ENCODE measurements around the gene AGBL1. TPM values are rescaled to one million over a fixed set of nuclear protein-coding genes. Genes with fewer than 3 reads are reported as not detected.

AGBL1 gene
- total and polyA plus RNA-seq, 4 donors = not detected

DNA sequence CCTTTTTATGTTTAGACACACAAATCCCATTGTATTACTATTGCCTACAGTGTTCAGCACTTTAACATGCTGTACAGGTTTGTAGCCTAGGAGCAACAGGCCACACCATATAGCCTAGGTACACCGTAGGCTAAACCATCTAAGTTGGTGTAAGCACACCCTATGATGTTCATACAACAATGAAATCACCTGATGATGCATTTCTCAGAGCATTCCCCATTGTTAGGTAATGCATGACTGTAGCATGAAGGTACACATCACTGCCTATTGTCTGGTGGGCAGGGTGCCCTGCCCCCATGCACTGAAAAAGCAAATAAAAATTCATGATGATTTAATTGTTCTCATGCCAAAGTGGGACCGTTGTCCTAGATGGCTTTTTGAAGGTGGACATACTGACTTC lies 183.6 kb downstream of the AGBL1 start:
- Histone ChIP-seq H3K4me3 (ENCODE audit: low read depth in 1 of 3, low read length in 3 of 3) (no peak overlapping the region), H3K36me3 (ENCODE audit: control insufficient read depth in 4 of 4, insufficient read depth in 3 of 4, low read depth in 1 of 4, low read length in 3 of 4) (no peaks in the 10 kb centered on the region), H3K4me1 (ENCODE audit: control insufficient read depth in 4 of 4, insufficient read depth in 4 of 4, low read length in 3 of 4) (no peaks in the 10 kb centered on the region), H3K9ac (ENCODE audit: low read depth in 1 of 2, low read length in 2 of 2) (no peak overlapping the region), H3K9me3 (ENCODE audit: control insufficient read depth in 4 of 4, low read length in 3 of 4) (no peaks in the 10 kb centered on the region), H3K27ac (ENCODE audit: low read depth in 1 of 2, low read length in 2 of 2) (no peak overlapping the region), H3K27me3 (ENCODE audit: control insufficient read depth in 4 of 4, insufficient read depth in 4 of 4, low read length in 3 of 4) (peaks cover 0 to 4% (median 0%) of the 10 kb centered on the region in 4 donors)
- 68% methylated on average over 2 of the region's 2 CpGs for WGBS
- TF ChIP-seq, protein P1, sequence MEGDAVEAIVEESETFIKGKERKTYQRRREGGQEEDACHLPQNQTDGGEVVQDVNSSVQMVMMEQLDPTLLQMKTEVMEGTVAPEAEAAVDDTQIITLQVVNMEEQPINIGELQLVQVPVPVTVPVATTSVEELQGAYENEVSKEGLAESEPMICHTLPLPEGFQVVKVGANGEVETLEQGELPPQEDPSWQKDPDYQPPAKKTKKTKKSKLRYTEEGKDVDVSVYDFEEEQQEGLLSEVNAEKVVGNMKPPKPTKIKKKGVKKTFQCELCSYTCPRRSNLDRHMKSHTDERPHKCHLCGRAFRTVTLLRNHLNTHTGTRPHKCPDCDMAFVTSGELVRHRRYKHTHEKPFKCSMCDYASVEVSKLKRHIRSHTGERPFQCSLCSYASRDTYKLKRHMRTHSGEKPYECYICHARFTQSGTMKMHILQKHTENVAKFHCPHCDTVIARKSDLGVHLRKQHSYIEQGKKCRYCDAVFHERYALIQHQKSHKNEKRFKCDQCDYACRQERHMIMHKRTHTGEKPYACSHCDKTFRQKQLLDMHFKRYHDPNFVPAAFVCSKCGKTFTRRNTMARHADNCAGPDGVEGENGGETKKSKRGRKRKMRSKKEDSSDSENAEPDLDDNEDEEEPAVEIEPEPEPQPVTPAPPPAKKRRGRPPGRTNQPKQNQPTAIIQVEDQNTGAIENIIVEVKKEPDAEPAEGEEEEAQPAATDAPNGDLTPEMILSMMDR (IDR thresholded peaks at IDR 0.05; ENCODE audit: low read depth, low read length, missing input control) = no peak
- TF ChIP-seq NR2F2 (IDR thresholded peaks at IDR 0.05) = no peak
- no peak for DNase-seq (ENCODE audit: low spot score)

DNA sequence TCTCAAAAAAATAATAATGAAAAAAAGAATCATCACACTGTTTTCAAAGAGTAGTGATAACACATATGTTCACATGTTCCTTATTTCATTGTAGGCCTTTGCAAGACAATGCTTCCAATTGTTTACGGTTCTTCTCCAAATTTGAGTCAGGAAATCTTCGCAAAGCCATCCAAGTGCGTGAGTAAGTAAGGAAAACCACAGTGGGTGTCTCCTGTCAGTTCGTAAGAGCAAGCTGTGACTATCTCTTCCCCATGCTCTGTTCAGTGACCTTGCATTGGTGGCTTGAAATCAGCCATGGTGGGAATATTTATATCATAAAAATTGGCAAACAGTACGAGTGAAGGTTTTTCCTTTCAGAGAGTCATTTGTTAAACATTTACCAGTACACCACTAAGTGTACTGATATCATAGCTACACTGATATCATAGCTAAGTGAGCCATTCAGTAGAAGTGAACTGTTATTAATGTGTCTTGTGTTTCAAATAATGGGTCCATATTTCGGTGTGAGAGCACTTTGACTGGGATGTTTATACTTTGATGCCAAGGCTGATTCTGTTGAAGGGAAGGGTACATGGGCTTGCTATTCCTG lies 187.3 kb downstream of the AGBL1 start:
- TF ChIP-seq EGR1 (IDR thresholded peaks at IDR 0.05; ENCODE audit: low read depth in 2 of 2) (no peak), FOXA2 (IDR thresholded peaks at IDR 0.05) (no peak), TAF1 (conservative IDR thresholded peaks at IDR 0.05) (no peak), NR2F2 (IDR thresholded peaks at IDR 0.05) (no peak), SP1 (IDR thresholded peaks at IDR 0.05) (no peak), FOXA1 (IDR thresholded peaks at IDR 0.05) (no peak), GABPA (IDR thresholded peaks at IDR 0.05 in 1 of 2, conservative IDR thresholded peaks at IDR 0.05 in 1 of 2) (no peak), YY1 (IDR thresholded peaks at IDR 0.05) (no peak), HNF4A (conservative IDR thresholded peaks at IDR 0.05) (no peak), ATF3 (IDR thresholded peaks at IDR 0.05) (no peak), JUND (IDR thresholded peaks at IDR 0.05) (no peak), RAD21 (IDR thresholded peaks at IDR 0.05) (no peak), HNF4G (IDR thresholded peaks at IDR 0.05) (no peak), RXRA (IDR thresholded peaks at IDR 0.05) (no peak)
- TF ChIP-seq, protein P1 (IDR thresholded peaks at IDR 0.05; ENCODE audit: low read depth, low read length, missing input control) = no peak
- TF ChIP-seq, protein P2, sequence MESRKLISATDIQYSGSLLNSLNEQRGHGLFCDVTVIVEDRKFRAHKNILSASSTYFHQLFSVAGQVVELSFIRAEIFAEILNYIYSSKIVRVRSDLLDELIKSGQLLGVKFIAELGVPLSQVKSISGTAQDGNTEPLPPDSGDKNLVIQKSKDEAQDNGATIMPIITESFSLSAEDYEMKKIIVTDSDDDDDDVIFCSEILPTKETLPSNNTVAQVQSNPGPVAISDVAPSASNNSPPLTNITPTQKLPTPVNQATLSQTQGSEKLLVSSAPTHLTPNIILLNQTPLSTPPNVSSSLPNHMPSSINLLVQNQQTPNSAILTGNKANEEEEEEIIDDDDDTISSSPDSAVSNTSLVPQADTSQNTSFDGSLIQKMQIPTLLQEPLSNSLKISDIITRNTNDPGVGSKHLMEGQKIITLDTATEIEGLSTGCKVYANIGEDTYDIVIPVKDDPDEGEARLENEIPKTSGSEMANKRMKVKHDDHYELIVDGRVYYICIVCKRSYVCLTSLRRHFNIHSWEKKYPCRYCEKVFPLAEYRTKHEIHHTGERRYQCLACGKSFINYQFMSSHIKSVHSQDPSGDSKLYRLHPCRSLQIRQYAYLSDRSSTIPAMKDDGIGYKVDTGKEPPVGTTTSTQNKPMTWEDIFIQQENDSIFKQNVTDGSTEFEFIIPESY (IDR thresholded peaks at IDR 0.05) = no peak
- TF ChIP-seq, protein P3, sequence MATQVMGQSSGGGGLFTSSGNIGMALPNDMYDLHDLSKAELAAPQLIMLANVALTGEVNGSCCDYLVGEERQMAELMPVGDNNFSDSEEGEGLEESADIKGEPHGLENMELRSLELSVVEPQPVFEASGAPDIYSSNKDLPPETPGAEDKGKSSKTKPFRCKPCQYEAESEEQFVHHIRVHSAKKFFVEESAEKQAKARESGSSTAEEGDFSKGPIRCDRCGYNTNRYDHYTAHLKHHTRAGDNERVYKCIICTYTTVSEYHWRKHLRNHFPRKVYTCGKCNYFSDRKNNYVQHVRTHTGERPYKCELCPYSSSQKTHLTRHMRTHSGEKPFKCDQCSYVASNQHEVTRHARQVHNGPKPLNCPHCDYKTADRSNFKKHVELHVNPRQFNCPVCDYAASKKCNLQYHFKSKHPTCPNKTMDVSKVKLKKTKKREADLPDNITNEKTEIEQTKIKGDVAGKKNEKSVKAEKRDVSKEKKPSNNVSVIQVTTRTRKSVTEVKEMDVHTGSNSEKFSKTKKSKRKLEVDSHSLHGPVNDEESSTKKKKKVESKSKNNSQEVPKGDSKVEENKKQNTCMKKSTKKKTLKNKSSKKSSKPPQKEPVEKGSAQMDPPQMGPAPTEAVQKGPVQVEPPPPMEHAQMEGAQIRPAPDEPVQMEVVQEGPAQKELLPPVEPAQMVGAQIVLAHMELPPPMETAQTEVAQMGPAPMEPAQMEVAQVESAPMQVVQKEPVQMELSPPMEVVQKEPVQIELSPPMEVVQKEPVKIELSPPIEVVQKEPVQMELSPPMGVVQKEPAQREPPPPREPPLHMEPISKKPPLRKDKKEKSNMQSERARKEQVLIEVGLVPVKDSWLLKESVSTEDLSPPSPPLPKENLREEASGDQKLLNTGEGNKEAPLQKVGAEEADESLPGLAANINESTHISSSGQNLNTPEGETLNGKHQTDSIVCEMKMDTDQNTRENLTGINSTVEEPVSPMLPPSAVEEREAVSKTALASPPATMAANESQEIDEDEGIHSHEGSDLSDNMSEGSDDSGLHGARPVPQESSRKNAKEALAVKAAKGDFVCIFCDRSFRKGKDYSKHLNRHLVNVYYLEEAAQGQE (IDR thresholded peaks at IDR 0.05) = no peak
- Histone ChIP-seq H3K9ac (ENCODE audit: low read depth in 1 of 2, low read length in 2 of 2) (no peak overlapping the region), H3K27me3 (ENCODE audit: control insufficient read depth in 4 of 4, insufficient read depth in 4 of 4, low read length in 3 of 4) (peaks cover 0 to 4% (median 0%) of the 10 kb centered on the region in 4 donors), H3K36me3 (ENCODE audit: control insufficient read depth in 4 of 4, insufficient read depth in 3 of 4, low read depth in 1 of 4, low read length in 3 of 4) (no peaks in the 10 kb centered on the region), H3K9me3 (ENCODE audit: control insufficient read depth in 4 of 4, low read length in 3 of 4) (no peaks in the 10 kb centered on the region), H3K4me1 (ENCODE audit: control insufficient read depth in 4 of 4, insufficient read depth in 4 of 4, low read length in 3 of 4) (no peaks in the 10 kb centered on the region), H3K4me3 (ENCODE audit: low read depth in 1 of 3, low read length in 3 of 3) (no peak overlapping the region), H3K27ac (ENCODE audit: low read depth in 1 of 2, low read length in 2 of 2) (no peak overlapping the region)
- 74% methylated on average over 6 of the region's 6 CpGs for WGBS
- no peak for DNase-seq (ENCODE audit: low spot score)
